Measurements from ENCODE around the gene PDE2A.

Gene PDE2A

GRCh38 chr11:72594493-72595291, 79.5 kb downstream of the PDE2A start:
- DNase-seq (ENCODE audit: extremely low read depth in 1 of 2, low read depth in 1 of 2): no peak

- no peak for DNase-seq (ENCODE audit: extremely low read depth in 1 of 2, low read depth in 1 of 2)
Observed at GRCh38 chr11:72592698-72593495, 81.3 kb downstream of the PDE2A start.

GRCh38 chr11:72591785-72592502, 82.3 kb downstream of the PDE2A start:
- peak; percentile 23 to 71 for DNase-seq (ENCODE audit: extremely low read depth in 1 of 2, low read depth in 1 of 2)

- no peak for DNase-seq (ENCODE audit: extremely low read depth in 1 of 2, low read depth in 1 of 2)
Observed at GRCh38 chr11:72591023-72591422, 83.2 kb downstream of the PDE2A start.

GRCh38 chr11:72589802-72590761, 84.1 kb downstream of the PDE2A start:
- peak in 1 of 2 donors; percentile 26 for DNase-seq (ENCODE audit: extremely low read depth in 1 of 2, low read depth in 1 of 2)

- DNase-seq (ENCODE audit: extremely low read depth in 1 of 2, low read depth in 1 of 2): no peak
Observed at GRCh38 chr11:72588421-72589410, 85.5 kb downstream of the PDE2A start.

GRCh38 chr11:72587696-72588095, 86.5 kb downstream of the PDE2A start:
- DNase-seq (ENCODE audit: extremely low read depth in 1 of 2, low read depth in 1 of 2): no peak

- no peak for DNase-seq (ENCODE audit: extremely low read depth in 1 of 2, low read depth in 1 of 2)
Observed at GRCh38 chr11:72586321-72587090, 87.7 kb downstream of the PDE2A start.

- peak; percentile 28 to 33 for DNase-seq (ENCODE audit: extremely low read depth in 1 of 2, low read depth in 1 of 2)
Observed at GRCh38 chr11:72585762-72586311, 88.4 kb downstream of the PDE2A start.

- no peak for DNase-seq (ENCODE audit: extremely low read depth in 1 of 2, low read depth in 1 of 2)
Observed at GRCh38 chr11:72584939-72585597, 89.2 kb downstream of the PDE2A start.

GRCh38 chr11:72584293-72584938, 89.8 kb downstream of the PDE2A start:
- no peak for DNase-seq (ENCODE audit: extremely low read depth in 1 of 2, low read depth in 1 of 2)

GRCh38 chr11:72583616-72584292, 90.5 kb downstream of the PDE2A start:
- no peak for DNase-seq (ENCODE audit: extremely low read depth in 1 of 2, low read depth in 1 of 2)

- no peak for DNase-seq (ENCODE audit: extremely low read depth in 1 of 2, low read depth in 1 of 2)
Observed at GRCh38 chr11:72583177-72583553, 91.1 kb downstream of the PDE2A start.

- DNase-seq (ENCODE audit: extremely low read depth in 1 of 2, low read depth in 1 of 2): no peak
Observed at GRCh38 chr11:72582206-72583176, 91.7 kb downstream of the PDE2A start.

GRCh38 chr11:72581067-72581466, 93.2 kb downstream of the PDE2A start:
- DNase-seq (ENCODE audit: extremely low read depth in 1 of 2, low read depth in 1 of 2): no peak

- no peak for DNase-seq (ENCODE audit: extremely low read depth in 1 of 2, low read depth in 1 of 2)
Observed at GRCh38 chr11:72580642-72580950, 93.6 kb downstream of the PDE2A start.

Data from stimulated activated CD8-positive, alpha-beta memory T cell treated with anti-CD3 and anti-CD28 coated beads, Interleukin-7, amount 100 ng/mL, for 48 hours (primary cell).